ENCODE data around the gene LHX3.

The LHX3 gene

GRCh38 chr9:136230773-136231172 lies 25.8 kb upstream of the LHX3 start:
- Mint-ChIP-seq H3K27me3 (ENCODE audit: low read depth, poor library complexity) (peaks cover 9% of the 10 kb centered on the region), H3K4me1 (peaks cover 78% of the 10 kb centered on the region), H3K4me3 (no peak overlapping the region), H3K36me3 (ENCODE audit: low read depth) (peaks cover 20% of the 10 kb centered on the region), H3K9me3 (no peaks in the 10 kb centered on the region), H3K27ac (no peak overlapping the region)
- no peak for TF ChIP-seq CTCF (IDR thresholded peaks at IDR 0.05)
- no peak for DNase-seq

- Mint-ChIP-seq H3K27me3 (ENCODE audit: low read depth, poor library complexity) (peaks cover 9% of the 10 kb centered on the region), H3K27ac (no peak overlapping the region), H3K4me3 (no peak overlapping the region), H3K4me1 (peaks cover 82% of the 10 kb centered on the region), H3K9me3 (no peaks in the 10 kb centered on the region), H3K36me3 (ENCODE audit: low read depth) (peaks cover 20% of the 10 kb centered on the region)
- TF ChIP-seq CTCF (IDR thresholded peaks at IDR 0.05): no peak
- no peak for DNase-seq
These were observed 25.4 kb upstream of the LHX3 start for GRCh38 chr9:136230365-136230764.

- H3K4me3 Mint-ChIP-seq: no peak overlapping the region
- H3K27ac Mint-ChIP-seq: no peak overlapping the region
- peaks cover 15% of the 10 kb centered on the region for H3K36me3 Mint-ChIP-seq (ENCODE audit: low read depth)
- H3K27me3 Mint-ChIP-seq (ENCODE audit: low read depth, poor library complexity): peaks cover 6% of the 10 kb centered on the region
- no peak for DNase-seq
- no peaks in the 10 kb centered on the region for H3K9me3 Mint-ChIP-seq
- peaks cover 81% of the 10 kb centered on the region for H3K4me1 Mint-ChIP-seq
- no peak for TF ChIP-seq CTCF (IDR thresholded peaks at IDR 0.05)
These were observed 24.5 kb upstream of the LHX3 start for GRCh38 chr9:136229096-136230065.

GRCh38 chr9:136228107-136228875 lies 23.4 kb upstream of the LHX3 start:
- Mint-ChIP-seq H3K9me3 (no peaks in the 10 kb centered on the region), H3K27me3 (ENCODE audit: low read depth, poor library complexity) (peaks cover 1% of the 10 kb centered on the region), H3K36me3 (ENCODE audit: low read depth) (peaks cover 12% of the 10 kb centered on the region), H3K27ac (no peak overlapping the region), H3K4me1 (peaks cover 77% of the 10 kb centered on the region), H3K4me3 (no peak overlapping the region)
- DNase-seq: no peak
- TF ChIP-seq CTCF (IDR thresholded peaks at IDR 0.05): no peak

- no peak for TF ChIP-seq CTCF (IDR thresholded peaks at IDR 0.05)
- H3K27ac Mint-ChIP-seq: no peak overlapping the region
- DNase-seq: no peak
- H3K9me3 Mint-ChIP-seq: no peaks in the 10 kb centered on the region
- no peaks in the 10 kb centered on the region for H3K27me3 Mint-ChIP-seq (ENCODE audit: low read depth, poor library complexity)
- H3K4me3 Mint-ChIP-seq: no peak overlapping the region
- H3K4me1 Mint-ChIP-seq: peaks cover 77% of the 10 kb centered on the region
- H3K36me3 Mint-ChIP-seq (ENCODE audit: low read depth): peaks cover 20% of the 10 kb centered on the region
These were observed 21.9 kb upstream of the LHX3 start for GRCh38 chr9:136226680-136227407.
